ENCODE data around the gene S1PR3.

Gene S1PR3

GRCh38 chr9:89009546-89009840 is 18.2 kb downstream of the S1PR3 start:
- DNase-seq (ENCODE audit: low read depth in 2 of 2), result no peak

GRCh38 chr9:89010056-89010455 is 18.8 kb downstream of the S1PR3 start:
- DNase-seq (ENCODE audit: low read depth in 2 of 2), result no peak

- DNase-seq (ENCODE audit: low read depth in 2 of 2), result no peak
These were observed 19.4 kb downstream of the S1PR3 start for GRCh38 chr9:89010526-89011111.

- no peak for DNase-seq (ENCODE audit: low read depth in 2 of 2)
These were observed 20.4 kb downstream of the S1PR3 start for GRCh38 chr9:89011683-89012082.

- no peak for DNase-seq (ENCODE audit: low read depth in 2 of 2)
These were observed 21.2 kb downstream of the S1PR3 start for GRCh38 chr9:89012294-89013042.

- no peak for DNase-seq (ENCODE audit: low read depth in 2 of 2)
These were observed 22.4 kb downstream of the S1PR3 start for GRCh38 chr9:89013660-89014059.

GRCh38 chr9:89014153-89014552 is 22.9 kb downstream of the S1PR3 start:
- no peak for DNase-seq (ENCODE audit: low read depth in 2 of 2)

GRCh38 chr9:89015336-89015735 is 24.1 kb downstream of the S1PR3 start:
- DNase-seq (ENCODE audit: low read depth in 2 of 2), result no peak

GRCh38 chr9:89020754-89021153 is 29.5 kb downstream of the S1PR3 start:
- DNase-seq (ENCODE audit: low read depth in 2 of 2), result no peak

GRCh38 chr9:89021154-89021803 is 30.0 kb downstream of the S1PR3 start:
- no peak for DNase-seq (ENCODE audit: low read depth in 2 of 2)

GRCh38 chr9:89022001-89022759 is 30.9 kb downstream of the S1PR3 start:
- DNase-seq (ENCODE audit: low read depth in 2 of 2), result no peak

- DNase-seq (ENCODE audit: low read depth in 2 of 2), result no peak
These were observed 31.6 kb downstream of the S1PR3 start for GRCh38 chr9:89022902-89023301.

GRCh38 chr9:89023740-89024139 is 32.5 kb downstream of the S1PR3 start:
- no peak for DNase-seq (ENCODE audit: low read depth in 2 of 2)

- DNase-seq (ENCODE audit: low read depth in 2 of 2), result no peak
These were observed 33.5 kb downstream of the S1PR3 start for GRCh38 chr9:89024727-89025126.

GRCh38 chr9:89025553-89025952 is 34.3 kb downstream of the S1PR3 start:
- no peak for DNase-seq (ENCODE audit: low read depth in 2 of 2)

GRCh38 chr9:89026876-89027275 is 35.6 kb downstream of the S1PR3 start:
- DNase-seq (ENCODE audit: low read depth in 2 of 2), result no peak

- DNase-seq (ENCODE audit: low read depth in 2 of 2), result no peak
These were observed 38.5 kb downstream of the S1PR3 start for GRCh38 chr9:89029788-89030187.

- DNase-seq (ENCODE audit: low read depth in 2 of 2), result no peak
These were observed 40.9 kb downstream of the S1PR3 start for GRCh38 chr9:89032173-89032572.

GRCh38 chr9:89032661-89033060 is 41.4 kb downstream of the S1PR3 start:
- DNase-seq (ENCODE audit: low read depth in 2 of 2), result no peak

GRCh38 chr9:89036383-89036782 is 45.1 kb downstream of the S1PR3 start:
- no peak for DNase-seq (ENCODE audit: low read depth in 2 of 2)

GRCh38 chr9:89036891-89037290 is 45.6 kb downstream of the S1PR3 start:
- no peak for DNase-seq (ENCODE audit: low read depth in 2 of 2)

- DNase-seq (ENCODE audit: low read depth in 2 of 2), result no peak
These were observed 46.1 kb downstream of the S1PR3 start for GRCh38 chr9:89037346-89037745.

GRCh38 chr9:89037891-89038290 is 46.6 kb downstream of the S1PR3 start:
- no peak for DNase-seq (ENCODE audit: low read depth in 2 of 2)
